Measurements from ENCODE around the gene TAF1A.

DNA sequence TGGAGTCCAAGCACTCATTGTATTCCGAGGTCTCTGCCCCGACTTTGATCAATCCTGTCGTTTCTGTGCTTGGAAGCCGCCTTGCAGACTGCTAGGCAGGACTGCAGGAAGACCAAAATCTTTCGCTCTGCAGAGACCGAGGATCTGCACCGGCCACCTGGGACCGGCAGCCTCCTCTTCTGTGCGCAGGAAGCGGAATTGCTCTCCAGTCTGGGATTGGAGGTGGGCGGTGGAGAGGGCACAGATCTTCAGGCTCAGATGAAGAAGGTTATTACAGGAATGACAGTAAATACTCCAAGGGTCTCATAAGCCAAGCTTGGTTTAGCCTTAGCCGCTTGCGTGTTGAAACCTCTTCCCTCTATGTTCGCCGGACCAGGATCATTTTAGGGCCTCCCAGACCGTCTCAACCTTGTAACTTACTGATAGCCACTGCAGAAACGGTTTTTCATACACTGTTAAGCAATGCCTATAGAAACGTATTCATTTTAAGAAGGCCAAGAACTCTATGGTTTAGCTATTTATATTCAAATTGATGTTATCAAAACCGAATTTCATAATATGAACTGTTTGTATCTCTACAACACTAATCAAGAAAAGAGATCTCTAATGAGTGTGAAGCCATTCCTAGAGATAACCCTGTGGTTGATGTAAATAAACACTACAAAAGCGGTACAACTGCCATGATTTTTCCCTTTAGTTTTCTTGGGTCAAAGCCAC lies 29.3 kb upstream of the TAF1A start:
- TF ChIP-seq POLR2A (IDR thresholded peaks at IDR 0.05) (no peak), POLR2AphosphoS5 (IDR thresholded peaks at IDR 0.05) (no peak)
- TF ChIP-seq, protein P1, sequence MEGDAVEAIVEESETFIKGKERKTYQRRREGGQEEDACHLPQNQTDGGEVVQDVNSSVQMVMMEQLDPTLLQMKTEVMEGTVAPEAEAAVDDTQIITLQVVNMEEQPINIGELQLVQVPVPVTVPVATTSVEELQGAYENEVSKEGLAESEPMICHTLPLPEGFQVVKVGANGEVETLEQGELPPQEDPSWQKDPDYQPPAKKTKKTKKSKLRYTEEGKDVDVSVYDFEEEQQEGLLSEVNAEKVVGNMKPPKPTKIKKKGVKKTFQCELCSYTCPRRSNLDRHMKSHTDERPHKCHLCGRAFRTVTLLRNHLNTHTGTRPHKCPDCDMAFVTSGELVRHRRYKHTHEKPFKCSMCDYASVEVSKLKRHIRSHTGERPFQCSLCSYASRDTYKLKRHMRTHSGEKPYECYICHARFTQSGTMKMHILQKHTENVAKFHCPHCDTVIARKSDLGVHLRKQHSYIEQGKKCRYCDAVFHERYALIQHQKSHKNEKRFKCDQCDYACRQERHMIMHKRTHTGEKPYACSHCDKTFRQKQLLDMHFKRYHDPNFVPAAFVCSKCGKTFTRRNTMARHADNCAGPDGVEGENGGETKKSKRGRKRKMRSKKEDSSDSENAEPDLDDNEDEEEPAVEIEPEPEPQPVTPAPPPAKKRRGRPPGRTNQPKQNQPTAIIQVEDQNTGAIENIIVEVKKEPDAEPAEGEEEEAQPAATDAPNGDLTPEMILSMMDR (IDR thresholded peaks at IDR 0.05), result no peak

Data from sigmoid colon (tissue), 4 donors.